Neuron (in vitro differentiated cells): ENCODE measurements around the gene LRP1B.

Experiments used
- H2AFZ ChIP-seq: one replicate; pipeline ENCODE4 v1.6.1; 2013; ENCODE audit warnings: low read depth, mild to moderate bottlenecking, inconsistent platforms, low read length, moderate library complexity
- H3K27me3 ChIP-seq: one replicate; pipeline ENCODE4 v1.6.1; 2013; ENCODE audit warnings: low read length; ENCODE audit not compliant: insufficient read depth
- H3K36me3 ChIP-seq: one replicate; pipeline ENCODE4 v1.6.1; 2013; ENCODE audit warnings: low read length; ENCODE audit not compliant: insufficient read depth
- H3K4me1 ChIP-seq: one replicate; pipeline ENCODE4 v1.6.1; 2013; ENCODE audit warnings: low read length; ENCODE audit not compliant: insufficient read depth
- H3K4me3 ChIP-seq: 2 replicates; pipeline ENCODE4 v1.5.1; 2013; ENCODE audit warnings: mild to moderate bottlenecking, low read length, moderate library complexity
- H3K9me3 ChIP-seq: one replicate; pipeline ENCODE4 v1.6.1; 2013; ENCODE audit warnings: low read length

LRP1B gene

GRCh38 chr2:142020368-142020767 lies 110.4 kb downstream of the LRP1B start:
- H3K9me3 ChIP-seq: no peaks in the 10 kb centered on the region
- no peak overlapping the region for H2AFZ ChIP-seq
- no peaks in the 10 kb centered on the region for H3K36me3 ChIP-seq
- H3K4me3 ChIP-seq: no peak overlapping the region
- no peaks in the 10 kb centered on the region for H3K27me3 ChIP-seq
- no peaks in the 10 kb centered on the region for H3K4me1 ChIP-seq

GRCh38 chr2:142014536-142014935 lies 116.3 kb downstream of the LRP1B start:
- Histone ChIP-seq H3K9me3 (no peaks in the 10 kb centered on the region), H2AFZ (no peak overlapping the region), H3K4me3 (no peak overlapping the region), H3K27me3 (no peaks in the 10 kb centered on the region), H3K4me1 (no peaks in the 10 kb centered on the region), H3K36me3 (no peaks in the 10 kb centered on the region)

GRCh38 chr2:142012797-142013196 lies 118.0 kb downstream of the LRP1B start:
- no peak overlapping the region for H2AFZ ChIP-seq
- H3K4me1 ChIP-seq: no peaks in the 10 kb centered on the region
- no peak overlapping the region for H3K4me3 ChIP-seq

GRCh38 chr2:142010477-142011270 lies 120.1 kb downstream of the LRP1B start:
- H3K9me3 ChIP-seq: no peaks in the 10 kb centered on the region
- H3K4me3 ChIP-seq: no peak overlapping the region
- no peak overlapping the region for H2AFZ ChIP-seq
- H3K36me3 ChIP-seq: no peaks in the 10 kb centered on the region
- H3K27me3 ChIP-seq: no peaks in the 10 kb centered on the region
- no peaks in the 10 kb centered on the region for H3K4me1 ChIP-seq

More at GRCh38 chr2:142012797-142013196, 118.0 kb downstream of the LRP1B start:
- no peaks in the 10 kb centered on the region for H3K36me3 ChIP-seq
- no peaks in the 10 kb centered on the region for H3K9me3 ChIP-seq
- no peaks in the 10 kb centered on the region for H3K27me3 ChIP-seq

GRCh38 chr2:142008135-142008744 lies 122.6 kb downstream of the LRP1B start:
- Histone ChIP-seq H2AFZ (no peak overlapping the region), H3K4me3 (no peak overlapping the region), H3K36me3 (no peaks in the 10 kb centered on the region), H3K4me1 (no peaks in the 10 kb centered on the region), H3K9me3 (no peaks in the 10 kb centered on the region), H3K27me3 (no peaks in the 10 kb centered on the region)

- Histone ChIP-seq H3K27me3 (no peaks in the 10 kb centered on the region), H2AFZ (no peak overlapping the region), H3K4me1 (no peaks in the 10 kb centered on the region), H3K36me3 (no peaks in the 10 kb centered on the region), H3K4me3 (no peak overlapping the region), H3K9me3 (no peaks in the 10 kb centered on the region)
Measured at GRCh38 chr2:141994066-141994465, 136.8 kb downstream of the LRP1B start.

- no peaks in the 10 kb centered on the region for H3K9me3 ChIP-seq
- no peaks in the 10 kb centered on the region for H3K4me1 ChIP-seq
- no peaks in the 10 kb centered on the region for H3K36me3 ChIP-seq
- no peak overlapping the region for H2AFZ ChIP-seq
- H3K27me3 ChIP-seq: no peaks in the 10 kb centered on the region
- H3K4me3 ChIP-seq: no peak overlapping the region
Measured at GRCh38 chr2:141992695-141993094, 138.1 kb downstream of the LRP1B start.

- H3K4me3 ChIP-seq: no peak overlapping the region
- H2AFZ ChIP-seq: no peak overlapping the region
- no peaks in the 10 kb centered on the region for H3K4me1 ChIP-seq
- no peaks in the 10 kb centered on the region for H3K36me3 ChIP-seq
- H3K27me3 ChIP-seq: no peaks in the 10 kb centered on the region
- no peaks in the 10 kb centered on the region for H3K9me3 ChIP-seq
Measured at GRCh38 chr2:141968433-141968832, 162.4 kb downstream of the LRP1B start.

GRCh38 chr2:141967980-141968379 lies 162.8 kb downstream of the LRP1B start:
- Histone ChIP-seq H2AFZ (no peak overlapping the region), H3K9me3 (no peaks in the 10 kb centered on the region), H3K27me3 (no peaks in the 10 kb centered on the region), H3K36me3 (no peaks in the 10 kb centered on the region), H3K4me1 (no peaks in the 10 kb centered on the region), H3K4me3 (no peak overlapping the region)

- H3K36me3 ChIP-seq: no peaks in the 10 kb centered on the region
- H3K9me3 ChIP-seq: no peaks in the 10 kb centered on the region
- H3K4me3 ChIP-seq: no peak overlapping the region
- no peaks in the 10 kb centered on the region for H3K4me1 ChIP-seq
- no peak overlapping the region for H2AFZ ChIP-seq
- no peaks in the 10 kb centered on the region for H3K27me3 ChIP-seq
Measured at GRCh38 chr2:141967503-141967902, 163.3 kb downstream of the LRP1B start.

- no peaks in the 10 kb centered on the region for H3K36me3 ChIP-seq
- no peaks in the 10 kb centered on the region for H3K9me3 ChIP-seq
- no peaks in the 10 kb centered on the region for H3K27me3 ChIP-seq
- no peaks in the 10 kb centered on the region for H3K4me1 ChIP-seq
- H3K4me3 ChIP-seq: no peak overlapping the region
- no peak overlapping the region for H2AFZ ChIP-seq
Measured at GRCh38 chr2:141959941-141960340, 170.9 kb downstream of the LRP1B start.

GRCh38 chr2:141959016-141959415 lies 171.8 kb downstream of the LRP1B start:
- no peak overlapping the region for H3K4me3 ChIP-seq
- H3K9me3 ChIP-seq: no peaks in the 10 kb centered on the region
- no peaks in the 10 kb centered on the region for H3K36me3 ChIP-seq
- H3K4me1 ChIP-seq: no peaks in the 10 kb centered on the region
- no peaks in the 10 kb centered on the region for H3K27me3 ChIP-seq
- H2AFZ ChIP-seq: no peak overlapping the region

GRCh38 chr2:141957827-141958450 lies 172.9 kb downstream of the LRP1B start:
- Histone ChIP-seq H2AFZ (no peak overlapping the region), H3K4me1 (no peaks in the 10 kb centered on the region), H3K36me3 (no peaks in the 10 kb centered on the region), H3K27me3 (no peaks in the 10 kb centered on the region), H3K9me3 (no peaks in the 10 kb centered on the region), H3K4me3 (no peak overlapping the region)
